Activated CD8-positive, alpha-beta memory T cell treated with anti-CD3 and anti-CD28 coated beads, Interleukin-2, amount 10 ng/mL, durations not matched to agents 7 days and 5 days (primary cell): ENCODE measurements around the gene CD99L2. TPM values are rescaled to one million over a fixed set of nuclear protein-coding genes. Genes with fewer than 3 reads are reported as not detected.
A peak's percentile ranks its signal among the peaks of the same experiment; 100 is the strongest.

Source experiments
- ATAC-seq: fragments of 150-1000 bp; cut with Tn5 transposase; one replicate; pipeline ENCODE4 v1.10.0; 2021; ENCODE audit warnings: moderate library complexity
- CTCF ChIA-PET: fragments of 350-600 bp; sonication (Branson Sonifier 250); formaldehyde crosslinking; loops from one replicate; lab custom pipeline; 2021; ENCODE audit warnings: antibody characterized with exemption; lab: Charles Lee
- DNase-seq: peaks from one replicate; pipeline ENCODE4 v3.0.0-alpha.2; 2020
- H3K27ac Mint-ChIP-seq: one replicate; pipeline ENCODE4 v1.8.0; 2021; ENCODE audit warnings: mild to moderate bottlenecking, mixed read lengths
- H3K27me3 Mint-ChIP-seq: one replicate; pipeline ENCODE4 v1.8.0; 2021; ENCODE audit warnings: mixed read lengths
- H3K36me3 Mint-ChIP-seq: one replicate; pipeline ENCODE4 v1.8.0; 2021; ENCODE audit warnings: mild to moderate bottlenecking, mixed read lengths
- H3K4me1 Mint-ChIP-seq: one replicate; pipeline ENCODE4 v1.8.0; 2021; ENCODE audit warnings: mixed read lengths
- H3K4me3 Mint-ChIP-seq: one replicate; pipeline ENCODE4 v1.8.0; 2021; ENCODE audit warnings: mild to moderate bottlenecking, moderate library complexity, mixed read lengths
- H3K9me3 Mint-ChIP-seq: one replicate; pipeline ENCODE4 v1.8.0; 2022; ENCODE audit warnings: low read depth, mixed read lengths
- total RNA-seq, 2 experiments: library from RNA; stranded (reverse); gene quantifications; one replicate each; pipeline ENCODE4 v1.2.3, GENCODE V29; 2021

The CD99L2 gene
- 10 to 100 TPM; 16.8 to 21.2 TPM for total RNA-seq

- peaks cover 2% of the 10 kb centered on the region for H3K36me3 Mint-ChIP-seq
- CTCF ChIA-PET = interaction anchor here (1.3 kb wide), 1 partner anchor 20 kb away, joined by 4 read pairs; no protein-coding TSS in a partner anchor
- DNase-seq = peak; percentile 91
- peaks cover 16% of the 10 kb centered on the region for H3K4me1 Mint-ChIP-seq
- peaks cover 9% of the 10 kb centered on the region for H3K27me3 Mint-ChIP-seq
- H3K9me3 Mint-ChIP-seq = no peaks in the 10 kb centered on the region
- ATAC-seq = peak; percentile 96
- H3K27ac Mint-ChIP-seq = peak within 1 kb of the TSS; percentile 70
- H3K4me3 Mint-ChIP-seq = peak within 1 kb of the TSS; percentile 85
Measured at GRCh38 chrX:150898343-150899190, at the start of gene CD99L2. Gene CD99L2 (minus strand): TSS chrX:150898668. CDS start chrX:150898588, 80 bp downstream.

- Mint-ChIP-seq H3K9me3 (no peaks in the 10 kb centered on the region), H3K27ac (no peak overlapping the region), H3K4me1 (no peaks in the 10 kb centered on the region), H3K27me3 (peaks cover 3% of the 10 kb centered on the region), H3K36me3 (no peaks in the 10 kb centered on the region), H3K4me3 (no peak overlapping the region)
- CTCF ChIA-PET = no interaction called here
- DNase-seq = no peak
- no peak for ATAC-seq
Measured at GRCh38 chrX:150944233-150944632, 45.8 kb upstream of the CD99L2 start.

- no peak overlapping the region for H3K4me3 Mint-ChIP-seq
- DNase-seq (no peak), ATAC-seq (no peak)
- no peaks in the 10 kb centered on the region for H3K4me1 Mint-ChIP-seq
- H3K27me3 Mint-ChIP-seq = peaks cover 3% of the 10 kb centered on the region
- no peaks in the 10 kb centered on the region for H3K9me3 Mint-ChIP-seq
- H3K27ac Mint-ChIP-seq = no peak overlapping the region
- no peaks in the 10 kb centered on the region for H3K36me3 Mint-ChIP-seq
- CTCF ChIA-PET = no interaction called here
Measured at GRCh38 chrX:150942942-150943594, 44.6 kb upstream of the CD99L2 start.

GRCh38 chrX:150941580-150941979 is 43.1 kb upstream of the CD99L2 start:
- H3K36me3 Mint-ChIP-seq = no peaks in the 10 kb centered on the region
- CTCF ChIA-PET = no interaction called here
- H3K4me1 Mint-ChIP-seq = no peaks in the 10 kb centered on the region
- H3K27ac Mint-ChIP-seq = no peak overlapping the region
- DNase-seq (no peak), ATAC-seq (no peak)
- no peaks in the 10 kb centered on the region for H3K27me3 Mint-ChIP-seq
- H3K9me3 Mint-ChIP-seq = no peaks in the 10 kb centered on the region
- no peak overlapping the region for H3K4me3 Mint-ChIP-seq

GRCh38 chrX:150940844-150941495 is 42.5 kb upstream of the CD99L2 start:
- Mint-ChIP-seq H3K9me3 (no peaks in the 10 kb centered on the region), H3K27me3 (no peaks in the 10 kb centered on the region), H3K27ac (no peak overlapping the region), H3K4me3 (no peak overlapping the region), H3K36me3 (no peaks in the 10 kb centered on the region), H3K4me1 (no peaks in the 10 kb centered on the region)
- CTCF ChIA-PET = no interaction called here
- no peak for ATAC-seq
- DNase-seq = no peak

GRCh38 chrX:150936556-150936955 is 38.1 kb upstream of the CD99L2 start:
- no peak for ATAC-seq
- CTCF ChIA-PET = interaction anchor here (0.5 kb wide), 1 partner anchor 21 kb away, joined by 3 read pairs; no protein-coding TSS in a partner anchor
- H3K27me3 Mint-ChIP-seq = peaks cover 5% of the 10 kb centered on the region

GRCh38 chrX:150935467-150935866 is 37.0 kb upstream of the CD99L2 start:
- CTCF ChIA-PET = no interaction called here
- H3K27ac Mint-ChIP-seq = no peak overlapping the region
- no peaks in the 10 kb centered on the region for H3K9me3 Mint-ChIP-seq
- no peak overlapping the region for H3K4me3 Mint-ChIP-seq
- peaks cover 5% of the 10 kb centered on the region for H3K27me3 Mint-ChIP-seq
- no peak for ATAC-seq
- no peaks in the 10 kb centered on the region for H3K4me1 Mint-ChIP-seq
- H3K36me3 Mint-ChIP-seq = no peaks in the 10 kb centered on the region
- DNase-seq = no peak

More at GRCh38 chrX:150936556-150936955, 38.1 kb upstream of the CD99L2 start:
- Mint-ChIP-seq H3K36me3 (no peaks in the 10 kb centered on the region), H3K27ac (no peak overlapping the region), H3K4me3 (no peak overlapping the region), H3K4me1 (no peaks in the 10 kb centered on the region), H3K9me3 (no peaks in the 10 kb centered on the region)
- DNase-seq = no peak

- DNase-seq (no peak), ATAC-seq (no peak)
- Mint-ChIP-seq H3K27ac (no peak overlapping the region), H3K4me3 (no peak overlapping the region), H3K4me1 (no peaks in the 10 kb centered on the region), H3K36me3 (no peaks in the 10 kb centered on the region), H3K27me3 (peaks cover 5% of the 10 kb centered on the region), H3K9me3 (no peaks in the 10 kb centered on the region)
- CTCF ChIA-PET = no interaction called here
Measured at GRCh38 chrX:150934453-150934852, 36.0 kb upstream of the CD99L2 start.

GRCh38 chrX:150933945-150934350 is 35.5 kb upstream of the CD99L2 start:
- no peak overlapping the region for H3K4me3 Mint-ChIP-seq
- no peak for DNase-seq
- no peaks in the 10 kb centered on the region for H3K9me3 Mint-ChIP-seq
- ATAC-seq = no peak
- H3K27ac Mint-ChIP-seq = no peak overlapping the region
- H3K36me3 Mint-ChIP-seq = no peaks in the 10 kb centered on the region
- peaks cover 5% of the 10 kb centered on the region for H3K27me3 Mint-ChIP-seq
- CTCF ChIA-PET = no interaction called here
- H3K4me1 Mint-ChIP-seq = no peaks in the 10 kb centered on the region

GRCh38 chrX:150929058-150929457 is 30.6 kb upstream of the CD99L2 start:
- no peak overlapping the region for H3K4me3 Mint-ChIP-seq
- H3K36me3 Mint-ChIP-seq = no peaks in the 10 kb centered on the region
- H3K27ac Mint-ChIP-seq = no peak overlapping the region
- no peaks in the 10 kb centered on the region for H3K9me3 Mint-ChIP-seq
- H3K27me3 Mint-ChIP-seq = no peaks in the 10 kb centered on the region
- no peaks in the 10 kb centered on the region for H3K4me1 Mint-ChIP-seq
- DNase-seq = no peak
- CTCF ChIA-PET = no interaction called here
- no peak for ATAC-seq

- no peaks in the 10 kb centered on the region for H3K4me1 Mint-ChIP-seq
- no peaks in the 10 kb centered on the region for H3K9me3 Mint-ChIP-seq
- CTCF ChIA-PET = no interaction called here
- DNase-seq = no peak
- no peaks in the 10 kb centered on the region for H3K36me3 Mint-ChIP-seq
- H3K27me3 Mint-ChIP-seq = no peaks in the 10 kb centered on the region
- no peak for ATAC-seq
- no peak overlapping the region for H3K27ac Mint-ChIP-seq
- H3K4me3 Mint-ChIP-seq = no peak overlapping the region
Measured at GRCh38 chrX:150926791-150927190, 28.3 kb upstream of the CD99L2 start.

- no peak for ATAC-seq
- Mint-ChIP-seq H3K27me3 (no peaks in the 10 kb centered on the region), H3K4me3 (no peak overlapping the region), H3K9me3 (no peaks in the 10 kb centered on the region), H3K27ac (no peak overlapping the region), H3K4me1 (no peaks in the 10 kb centered on the region), H3K36me3 (no peaks in the 10 kb centered on the region)
- CTCF ChIA-PET = no interaction called here
- no peak for DNase-seq
Measured at GRCh38 chrX:150926304-150926703, 27.8 kb upstream of the CD99L2 start.

- DNase-seq (no peak), ATAC-seq (no peak)
- no peak overlapping the region for H3K27ac Mint-ChIP-seq
- no peaks in the 10 kb centered on the region for H3K9me3 Mint-ChIP-seq
- no peaks in the 10 kb centered on the region for H3K36me3 Mint-ChIP-seq
- no peaks in the 10 kb centered on the region for H3K4me1 Mint-ChIP-seq
- H3K27me3 Mint-ChIP-seq = no peaks in the 10 kb centered on the region
- H3K4me3 Mint-ChIP-seq = no peak overlapping the region
- CTCF ChIA-PET = interaction anchor here (0.7 kb wide), 1 partner anchor 1968 kb away, joined by 3 read pairs; no protein-coding TSS in a partner anchor
Measured at GRCh38 chrX:150919401-150919800, 20.9 kb upstream of the CD99L2 start.
